LNCaP clone FGC (cell line): Measurements from ENCODE around the gene KLF7.
"Not testable (repeated sequence)": the region's sequence is repeated elsewhere in the genome, so short reads cannot be mapped to it uniquely, and the experiment has no call there.

Experiments
- DNase-seq: peaks from one replicate; pipeline ENCODE4 v3.0.0-alpha.2; 2011; ENCODE audit warnings: low read depth
- H3K4me3 ChIP-seq: 2 replicates; pipeline ENCODE4 v1.5.1; 2011; ENCODE audit warnings: mild to moderate bottlenecking, low read depth, low read length, control low read depth
- TF ChIP-seq, protein P1 (sequence below): IDR thresholded peaks from 2 replicates; pipeline ENCODE4 v1.5.1; 2012; ENCODE audit warnings: mild to moderate bottlenecking; ENCODE audit not compliant: control insufficient read depth, insufficient read depth; ENCODE audit errors: extremely low read depth

KLF7 gene

GRCh38 chr2:207042841-207043240 is 122.9 kb downstream of the KLF7 start:
- TF ChIP-seq, protein P1, sequence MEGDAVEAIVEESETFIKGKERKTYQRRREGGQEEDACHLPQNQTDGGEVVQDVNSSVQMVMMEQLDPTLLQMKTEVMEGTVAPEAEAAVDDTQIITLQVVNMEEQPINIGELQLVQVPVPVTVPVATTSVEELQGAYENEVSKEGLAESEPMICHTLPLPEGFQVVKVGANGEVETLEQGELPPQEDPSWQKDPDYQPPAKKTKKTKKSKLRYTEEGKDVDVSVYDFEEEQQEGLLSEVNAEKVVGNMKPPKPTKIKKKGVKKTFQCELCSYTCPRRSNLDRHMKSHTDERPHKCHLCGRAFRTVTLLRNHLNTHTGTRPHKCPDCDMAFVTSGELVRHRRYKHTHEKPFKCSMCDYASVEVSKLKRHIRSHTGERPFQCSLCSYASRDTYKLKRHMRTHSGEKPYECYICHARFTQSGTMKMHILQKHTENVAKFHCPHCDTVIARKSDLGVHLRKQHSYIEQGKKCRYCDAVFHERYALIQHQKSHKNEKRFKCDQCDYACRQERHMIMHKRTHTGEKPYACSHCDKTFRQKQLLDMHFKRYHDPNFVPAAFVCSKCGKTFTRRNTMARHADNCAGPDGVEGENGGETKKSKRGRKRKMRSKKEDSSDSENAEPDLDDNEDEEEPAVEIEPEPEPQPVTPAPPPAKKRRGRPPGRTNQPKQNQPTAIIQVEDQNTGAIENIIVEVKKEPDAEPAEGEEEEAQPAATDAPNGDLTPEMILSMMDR = no peak
- DNase-seq = no peak
- H3K4me3 ChIP-seq = no peak overlapping the region

DNA sequence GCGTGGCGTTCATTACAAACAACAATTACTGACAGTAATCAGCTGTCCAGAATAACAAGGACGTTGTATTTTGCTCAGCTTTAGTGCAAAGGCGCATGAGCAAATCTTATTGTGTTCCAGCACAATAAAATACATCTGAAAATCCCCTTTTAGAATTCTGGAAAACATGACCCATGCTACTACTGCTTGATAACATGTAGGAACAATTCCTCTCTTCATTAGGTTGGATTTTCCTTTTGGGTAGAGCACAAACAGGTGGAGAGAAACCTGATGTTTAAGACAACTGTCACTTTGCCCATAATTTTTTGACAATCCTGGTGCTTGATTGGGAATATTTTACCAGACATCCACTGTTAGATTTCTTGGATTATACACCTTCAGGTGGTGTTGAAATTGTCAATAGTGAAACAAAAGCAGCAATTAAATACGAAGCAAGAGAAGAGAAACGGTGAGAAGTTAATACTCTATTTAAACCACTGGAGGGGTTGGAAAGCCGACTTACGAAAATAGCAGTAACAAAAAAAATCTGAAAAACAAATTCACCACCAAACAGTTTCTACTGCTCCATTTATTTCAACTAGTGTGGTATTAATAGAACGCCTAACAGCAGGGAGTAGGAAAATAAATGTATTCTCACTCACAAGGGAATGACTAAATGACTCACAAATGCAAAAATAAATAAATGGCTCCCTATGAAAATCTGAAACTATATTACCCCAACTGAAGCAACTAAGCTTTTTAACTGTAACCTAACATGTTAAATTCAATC is 123.8 kb downstream of the KLF7 start:
- no peak for DNase-seq
- no peak overlapping the region for H3K4me3 ChIP-seq
- TF ChIP-seq, protein P1 = no peak

DNA sequence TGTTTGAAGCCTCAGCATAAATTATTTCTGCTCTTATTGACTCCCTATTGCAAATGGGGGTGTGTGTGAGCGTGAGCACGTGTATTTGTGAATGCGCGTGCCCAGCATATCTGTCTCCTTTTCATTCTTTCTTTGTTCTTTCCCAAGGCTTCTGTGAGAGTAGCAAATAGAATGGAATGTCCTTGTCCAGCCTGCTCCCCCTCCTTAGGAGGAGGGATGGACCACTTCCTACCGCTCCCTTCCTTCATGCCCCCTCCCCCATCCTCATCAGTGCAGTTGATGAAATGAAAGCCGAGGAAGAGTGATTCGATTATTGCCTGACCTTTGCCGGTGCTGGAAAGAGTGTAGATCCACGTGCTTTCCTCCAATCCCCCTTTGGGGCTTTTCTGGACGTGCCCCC is 124.5 kb downstream of the KLF7 start:
- no peak for DNase-seq
- no peak overlapping the region for H3K4me3 ChIP-seq
- TF ChIP-seq, protein P1 = no peak

DNA sequence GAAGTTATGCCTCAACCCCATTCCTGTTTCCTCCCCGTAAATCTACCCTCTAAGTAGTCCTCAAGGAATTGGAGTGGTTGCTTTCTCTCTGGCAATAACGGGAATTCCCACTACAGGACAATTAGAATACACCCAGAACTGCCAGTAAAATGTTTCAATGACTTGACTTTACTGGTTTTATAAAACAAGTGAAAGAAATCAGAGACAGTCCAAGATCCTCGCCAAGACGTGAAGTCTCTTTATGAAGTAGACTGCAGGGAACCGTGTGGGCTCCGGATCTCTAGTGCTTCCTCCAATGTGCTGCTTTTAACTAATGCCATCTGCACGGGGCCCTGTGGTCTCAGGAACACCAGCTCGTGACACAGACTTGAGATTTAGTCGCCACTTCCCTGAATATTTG is 125.1 kb downstream of the KLF7 start:
- H3K4me3 ChIP-seq = no peak overlapping the region
- DNase-seq = no peak
- TF ChIP-seq, protein P1 = no peak

DNA sequence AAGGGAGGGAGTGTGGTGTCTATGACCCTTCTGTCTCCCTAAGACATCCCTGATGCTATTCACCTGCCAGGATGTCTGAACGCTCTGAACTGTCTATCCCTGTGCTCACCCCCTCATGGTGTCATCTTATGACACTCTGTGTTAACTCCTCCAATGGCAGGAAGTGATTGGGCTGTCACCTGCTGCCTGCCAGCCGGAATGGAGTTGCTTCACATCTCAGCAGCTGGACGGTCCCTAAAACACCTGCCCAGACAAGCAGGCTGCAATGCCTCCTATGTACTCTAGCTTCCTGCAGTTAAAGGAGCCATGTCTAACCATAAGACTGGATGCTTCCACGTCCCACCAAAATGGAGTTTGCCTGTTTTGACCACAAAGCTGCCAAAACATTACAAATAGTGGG is 126.5 kb downstream of the KLF7 start:
- TF ChIP-seq, protein P1 = no peak
- no peak for DNase-seq
- no peak overlapping the region for H3K4me3 ChIP-seq

GRCh38 chr2:207038299-207038698 is 127.4 kb downstream of the KLF7 start:
- no peak for DNase-seq
- TF ChIP-seq, protein P1 = no peak
- H3K4me3 ChIP-seq = no peak overlapping the region

DNA sequence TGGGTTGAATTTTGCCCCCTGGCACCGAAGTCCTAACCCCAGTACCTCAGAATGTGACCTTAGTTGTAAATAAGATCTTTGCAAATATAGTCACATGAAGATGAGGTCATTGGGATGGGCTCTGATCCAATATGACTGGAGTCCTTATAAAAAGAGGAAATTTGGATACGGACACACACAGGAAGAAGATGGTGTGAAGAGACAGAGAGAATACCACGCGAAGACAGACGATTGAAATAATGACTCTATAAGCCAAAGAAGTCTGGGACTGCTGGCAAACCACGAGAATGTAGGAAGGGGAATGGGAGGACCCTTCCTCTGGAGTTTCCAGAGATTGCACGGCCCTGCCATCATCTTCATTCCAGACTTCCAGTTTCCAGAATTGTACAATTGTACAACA is 127.9 kb downstream of the KLF7 start:
- no peak for DNase-seq
- no peak overlapping the region for H3K4me3 ChIP-seq
- TF ChIP-seq, protein P1 = no peak

- DNase-seq, H3K4me3 ChIP-seq: not testable (repeated sequence)
These were observed 128.7 kb downstream of the KLF7 start for GRCh38 chr2:207037023-207037422.
